GM12878 (cell line): ENCODE data around the gene GAL. TPM values are rescaled to one million over a fixed set of nuclear protein-coding genes. Genes with fewer than 3 reads are reported as not detected.

Experiments used
- ATAC-seq: fragments of 200-7000 bp; cut with Tn5 transposase; 3 replicates; pipeline ENCODE4 v1.9.1; 2020; ENCODE audit warnings: mild to moderate bottlenecking, moderate library complexity
- BruUV-seq: library from RNA; stranded (reverse); fragments of 400-500 nt; replicated peaks from 2 replicates; lab custom pipeline; 2021; lab: Mats Ljungman, UMichigan
- CTCF ChIA-PET: fragments of 300-600 bp; sonication (Branson Sonifier 250); formaldehyde crosslinking; extraction: SDS; loops from one replicate; lab custom pipeline; 2021; ENCODE audit warnings: inconsistent platforms; lab: Yijun Ruan, JAX
- POLR2A ChIA-PET: fragments of 350-600 bp; formaldehyde crosslinking; extraction: SDS; loops from one replicate; lab custom pipeline; 2021; ENCODE audit warnings: inconsistent platforms; lab: Charles Lee
- RAD21 ChIA-PET: fragments of 300-600 bp; sonication (Branson Sonifier 250); formaldehyde crosslinking; loops from one replicate; lab custom pipeline; 2023; ENCODE audit warnings: antibody characterized with exemption; ENCODE audit not compliant: unreplicated experiment; lab: Charles Lee
- SMC1A ChIA-PET: fragments of 300-600 bp; sonication (Branson Sonifier 250); formaldehyde crosslinking; loops from one replicate; lab custom pipeline; 2023; ENCODE audit not compliant: unreplicated experiment, uncharacterized antibody; lab: Charles Lee
- DNase-seq: peaks from one replicate; pipeline ENCODE4 v3.0.0-alpha.2; 2011; ENCODE audit warnings: low read depth, low spot score
- FAIRE-seq: peaks from 3 replicates; lab custom pipeline; 2011; peaks lifted over from hg19 to GRCh38; lab: Jason Lieb, UNC
- H2AFZ ChIP-seq: 2 replicates; pipeline ENCODE4 v1.6.0; 2011; ENCODE audit warnings: low read depth, low read length, control low read depth; ENCODE audit not compliant: control insufficient read depth
- H3K27ac ChIP-seq: 2 replicates; pipeline ENCODE4 v1.5.1; 2011; ENCODE audit warnings: control low read depth; ENCODE audit not compliant: control insufficient read depth, insufficient read depth
- H3K27me3 ChIP-seq, 2 experiments: replicated peaks in 1 of 2; 2 replicates each; pipeline versions ENCODE4 v1.6.0 to v1.6.1; 2011; ENCODE audit warnings: low read length in 1 of 2; ENCODE audit not compliant: control insufficient read depth in 2 of 2, insufficient read depth in 2 of 2
- H3K36me3 ChIP-seq, 2 experiments: 2 replicates each; pipeline ENCODE4 v1.5.1; 2011; ENCODE audit warnings: low read length in 1 of 2; ENCODE audit not compliant: control insufficient read depth in 2 of 2, insufficient read depth in 2 of 2
- H3K4me1 ChIP-seq: 2 replicates; pipeline ENCODE4 v1.6.1; 2011; ENCODE audit warnings: mild to moderate bottlenecking, low read length, moderate library complexity, mixed read lengths; ENCODE audit not compliant: control insufficient read depth, insufficient read depth
- H3K4me2 ChIP-seq: 2 replicates; pipeline ENCODE4 v1.6.0; 2011; ENCODE audit warnings: control low read depth; ENCODE audit not compliant: control insufficient read depth, insufficient read depth
- H3K4me3 ChIP-seq: fragments of 200-600 bp; sonication (generic); 2 replicates; pipeline ENCODE4 v1.5.1; 2016
- H3K79me2 ChIP-seq: 2 replicates; pipeline ENCODE4 v1.6.0; 2011; ENCODE audit warnings: low read length; ENCODE audit not compliant: control insufficient read depth, insufficient read depth
- H3K9ac ChIP-seq: 2 replicates; pipeline ENCODE4 v1.8.0; 2011; ENCODE audit warnings: low read length, control low read depth, mixed read lengths; ENCODE audit not compliant: control insufficient read depth, insufficient read depth
- H3K9me3 ChIP-seq: replicated peaks from 3 replicates; pipeline ENCODE4 v1.5.1; 2011; ENCODE audit warnings: mild to moderate bottlenecking, low read length; ENCODE audit not compliant: control insufficient read depth, insufficient read depth
- H4K20me1 ChIP-seq: 2 replicates; pipeline ENCODE4 v1.6.0; 2011; ENCODE audit not compliant: control insufficient read depth, insufficient read depth
- CTCF ChIP-seq, 3 experiments: IDR thresholded peaks in 2 of 3; conservative IDR thresholded peaks in 1 of 3; 2 replicates each; pipeline ENCODE4 v1.5.1; 2011; ENCODE audit warnings: low read depth in 3 of 3, low read length in 3 of 3, mild to moderate bottlenecking in 3 of 3, control low read depth in 2 of 3, moderate library complexity in 2 of 3, inconsistent platforms in 1 of 3, mixed read lengths in 1 of 3; ENCODE audit not compliant: control insufficient read depth in 2 of 3, insufficient read depth in 1 of 3; ENCODE audit errors: extremely low read depth in 1 of 3
- E2F8 ChIP-seq: fragments of 450-650 bp; IDR thresholded peaks from 2 replicates; pipeline ENCODE4 v1.6.1; 2018; ENCODE audit warnings: mild to moderate bottlenecking, low read depth, moderate library complexity; ENCODE audit not compliant: partially characterized antibody
- KAT2A ChIP-seq: conservative IDR thresholded peaks from 2 replicates; pipeline ENCODE4 v1.6.1; 2011; ENCODE audit warnings: low read depth, low read length; ENCODE audit not compliant: control insufficient read depth
- MTA2 ChIP-seq: fragments of 450-650 bp; IDR thresholded peaks from 2 replicates; pipeline ENCODE4 v1.6.1; 2016; ENCODE audit warnings: low read depth, mild to moderate bottlenecking, moderate library complexity
- MXI1 ChIP-seq: fragments of 150-350 bp; IDR thresholded peaks from 2 replicates; pipeline ENCODE4 v1.6.1; 2011; ENCODE audit warnings: low read depth, mild to moderate bottlenecking, inconsistent platforms, low read length, improper control_type of control experiment
- NBN ChIP-seq: fragments of 450-650 bp; IDR thresholded peaks from 2 replicates; pipeline ENCODE4 v1.6.1; 2016
- NRF1 ChIP-seq: conservative IDR thresholded peaks from 2 replicates; pipeline ENCODE4 v1.6.1; 2011; ENCODE audit warnings: mild to moderate bottlenecking, low read depth, low read length, improper control_type of control experiment
- PML ChIP-seq: IDR thresholded peaks from 2 replicates; pipeline ENCODE4 v1.6.1; 2012; ENCODE audit warnings: low read length, inconsistent platforms
- POLR2A ChIP-seq: IDR thresholded peaks from 2 replicates; pipeline ENCODE4 v1.6.1; 2011; ENCODE audit warnings: low read depth, mild to moderate bottlenecking, low read length
- POU2F2 ChIP-seq: IDR thresholded peaks from 3 replicates; pipeline ENCODE4 v1.6.1; 2011; ENCODE audit warnings: low read depth, mild to moderate bottlenecking, low read length, borderline replicate concordance
- RAD21 ChIP-seq: IDR thresholded peaks from 2 replicates; pipeline ENCODE4 v1.6.1; 2011; ENCODE audit warnings: mild to moderate bottlenecking, low read depth, low read length, moderate library complexity; ENCODE audit not compliant: insufficient read depth
- WGBS: methylation state at CpG from one replicate; pipeline ENCODE4 v1.1.6; 2016; ENCODE audit warnings: low lambda C conversion rate; ENCODE audit not compliant: insufficient replicate concordance, insufficient coverage; ENCODE audit errors: missing lambda C conversion rate; 5-methylcytosine and 5-hydroxymethylcytosine counted together
- in situ Hi-C: fragments of 300-500 bp; cut with MboI; formaldehyde crosslinking; loops from 9 replicates; pipeline ENCODE4 v1.14.3; 2018; ENCODE audit warnings: mixed read lengths
- intact Hi-C: fragments of 100-400 bp; cut with micrococcal nuclease; formaldehyde crosslinking; loops from one replicate; pipeline ENCODE4 v1.14.2; 2022; ENCODE audit not compliant: unreplicated experiment
- polyA plus RNA-seq, 11 experiments: library from polyadenylated mRNA; depleted of rRNA in 4 of 11; unstranded in 6 of 11; stranded (reverse) in 5 of 11; fragments of >200 nt; fragmentation: Nextera tagmentation in 4 of 11; fragmentation: Illumina TruSeq in 1 of 11; extraction: Ambion mirVana in 4 of 11; extraction: Trizol in 1 of 11; gene quantifications; 1 replicate in 1 of 11; 2 replicates in 10 of 11; pipeline versions ENCODE4 v1.2.1 to v1.2.3, GENCODE V29; 2011 to 2016; ENCODE audit warnings: inconsistent platforms in 2 of 11, missing spikeins in 2 of 11, low read depth in 1 of 11
- total RNA-seq, 4 experiments: library from RNA; depleted of rRNA in 3 of 4; stranded (reverse); fragments of >200 nt in 3 of 4; fragmentation: Illumina TruSeq in 1 of 4; extraction: Trizol in 1 of 4; gene quantifications; 2 replicates each; pipeline versions ENCODE4 v1.2.1 to v1.2.3, GENCODE V29; 2013 to 2021

The GAL gene
- total and polyA plus RNA-seq, 10 of the 15 experiments (the other 5 are each of a cell fraction or from before 2014, with no cell fraction given): 0.35 TPM; not detected in 9

GRCh38 chr11:68651208-68651984 is 32.9 kb upstream of the GAL start:
- Histone ChIP-seq H3K79me2 (no peaks in the 10 kb centered on the region), H3K4me1 (no peaks in the 10 kb centered on the region), H3K9me3 (peaks cover 4% of the 10 kb centered on the region; the same call in 2 of the 3 replicates), H3K4me2 (no peak overlapping the region), H3K27me3 (no peaks in the 10 kb centered on the region; a peak in 1 of 4 replicates), H4K20me1 (no peaks in the 10 kb centered on the region), H3K9ac (no peak overlapping the region), H3K36me3 (no peaks in the 10 kb centered on the region), H3K4me3 (no peak overlapping the region), H3K27ac (no peak overlapping the region), H2AFZ (no peak overlapping the region)
- BruUV-seq: no TSS peak
- intact Hi-C loops: no loop called here
- ChIA-PET SMC1A (no interaction called here), POLR2A (no interaction called here), CTCF (no interaction called here), RAD21 (no interaction called here)
- in situ Hi-C loops: no loop called here
- 50% methylated on average over 18 of the region's 22 CpGs for WGBS
- TF ChIP-seq NBN: no peak
- TF ChIP-seq MTA2: no peak
- TF ChIP-seq PML: no peak
- no peak for TF ChIP-seq KAT2A
- no peak for TF ChIP-seq POU2F2
- no peak for DNase-seq
- no peak for ATAC-seq
- no peak for FAIRE-seq

GRCh38 chr11:68651985-68652682 is 32.2 kb upstream of the GAL start:
- Histone ChIP-seq H3K27ac (no peak overlapping the region), H4K20me1 (no peaks in the 10 kb centered on the region), H3K9ac (no peak overlapping the region), H3K79me2 (no peaks in the 10 kb centered on the region), H3K36me3 (no peaks in the 10 kb centered on the region), H3K27me3 (no peaks in the 10 kb centered on the region; a peak in 1 of 4 replicates), H3K4me3 (no peak overlapping the region), H3K4me1 (no peaks in the 10 kb centered on the region), H3K4me2 (no peak overlapping the region), H2AFZ (no peak overlapping the region), H3K9me3 (peaks cover 4% of the 10 kb centered on the region; the same call in 2 of the 3 replicates)
- intact Hi-C loops (no loop called here), in situ Hi-C loops (no loop called here)
- ChIA-PET CTCF (no interaction called here), POLR2A (no interaction called here), RAD21 (no interaction called here), SMC1A (interaction anchor here (1.3 kb wide), 1 partner anchor 22 kb away, joined by 3 read pairs; no protein-coding TSS in a partner anchor)
- ATAC-seq (no peak), FAIRE-seq (no peak), DNase-seq (no peak)
- WGBS: 22% methylated on average over 16 of the region's 16 CpGs
- no TSS peak for BruUV-seq
- TF ChIP-seq POLR2A (no peak), CTCF (IDR thresholded peaks at IDR 0.05 in 2 of 3, conservative IDR thresholded peaks at IDR 0.05 in 1 of 3; ENCODE audit: control insufficient read depth in 2 of 3, extremely low read depth in 1 of 3, insufficient read depth in 1 of 3, low read depth in 3 of 3, low read length in 3 of 3) (no peak), E2F8 (no peak), RAD21 (no peak), NRF1 (no peak), KAT2A (no peak), MXI1 (no peak)
